Dedifferentiated amniotic fluid mesenchymal stem cell (primary cell): ENCODE measurements around the gene ING3.

Experiments
- DNase-seq: peaks from one replicate; pipeline ENCODE4 v3.0.0-alpha.2; 2016; ENCODE audit errors: extremely low spot score

ING3 gene

DNA sequence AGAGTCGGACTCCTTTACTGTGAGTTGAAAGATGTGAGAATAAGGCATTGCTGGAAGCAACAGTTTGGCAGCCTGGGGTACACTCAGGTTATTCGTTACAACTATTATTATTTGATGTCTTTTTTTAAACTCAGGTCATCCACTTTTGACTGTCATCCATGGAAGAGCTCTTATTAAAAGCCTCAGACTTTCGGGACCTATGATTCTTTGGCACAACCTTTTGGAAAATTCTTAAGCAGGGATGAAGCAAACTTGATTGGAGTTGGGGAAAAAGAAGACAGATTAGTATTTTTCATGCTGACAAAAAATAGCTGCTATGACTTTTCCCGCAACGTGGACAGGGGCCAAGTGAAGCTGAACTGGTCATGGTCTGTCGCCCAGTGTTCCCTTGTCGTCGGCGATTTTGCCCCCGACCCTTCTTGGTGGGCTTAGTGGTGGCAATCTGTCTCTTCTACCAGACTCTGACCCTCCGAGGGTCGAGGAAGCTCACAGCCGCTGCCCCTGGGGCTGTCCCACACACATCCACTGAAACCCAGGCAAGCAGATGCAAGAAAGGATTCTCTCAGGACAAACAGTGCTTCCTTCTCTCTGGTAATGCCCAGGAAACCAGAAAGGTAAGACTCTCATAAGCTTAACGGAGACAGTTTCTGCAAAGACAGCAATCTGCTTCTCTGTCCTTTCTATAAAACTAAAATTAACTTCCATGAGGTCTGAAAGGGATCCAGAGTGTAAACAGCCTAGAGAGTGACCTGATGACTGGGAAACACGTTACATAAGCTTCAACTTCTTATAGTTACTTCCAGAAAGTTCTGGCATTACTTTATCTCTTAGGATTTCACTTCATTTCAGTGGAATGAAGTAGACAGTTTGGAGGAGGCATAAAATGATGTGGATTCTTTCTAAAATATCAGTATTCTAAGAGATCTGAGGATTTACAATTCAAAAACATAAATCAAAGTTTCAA, 39.0 kb downstream of the ING3 start:
- DNase-seq = peak; percentile 48

DNA sequence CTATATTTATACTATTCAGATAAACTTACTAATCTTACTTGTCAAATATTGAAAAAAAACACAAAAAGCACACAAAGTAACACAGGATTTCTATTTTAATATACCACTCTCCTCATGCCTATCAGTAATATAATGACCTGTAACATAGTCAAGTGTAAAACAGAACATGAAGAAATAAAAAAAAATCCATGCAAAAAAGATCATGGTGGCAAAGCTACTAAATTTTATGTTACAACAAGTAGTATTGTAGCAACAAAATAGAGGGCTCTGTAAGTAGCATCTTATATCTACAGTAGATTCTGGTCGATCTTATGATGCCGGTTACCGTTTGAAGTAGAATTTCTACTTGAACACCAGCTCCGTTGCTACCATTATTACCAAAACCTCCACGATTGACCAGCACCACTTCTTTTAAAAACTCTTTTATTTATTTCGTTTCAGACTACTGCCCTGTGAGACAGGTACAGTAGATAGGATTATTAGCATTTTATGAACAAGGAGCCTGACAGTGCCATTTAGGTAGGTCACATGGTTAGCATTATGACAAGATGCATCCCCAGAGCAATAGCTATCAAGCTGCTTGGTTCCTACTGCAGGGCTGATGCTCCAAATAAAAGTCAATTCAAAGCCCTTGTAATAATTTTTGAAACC, 40.0 kb downstream of the ING3 start:
- DNase-seq = no peak

DNA sequence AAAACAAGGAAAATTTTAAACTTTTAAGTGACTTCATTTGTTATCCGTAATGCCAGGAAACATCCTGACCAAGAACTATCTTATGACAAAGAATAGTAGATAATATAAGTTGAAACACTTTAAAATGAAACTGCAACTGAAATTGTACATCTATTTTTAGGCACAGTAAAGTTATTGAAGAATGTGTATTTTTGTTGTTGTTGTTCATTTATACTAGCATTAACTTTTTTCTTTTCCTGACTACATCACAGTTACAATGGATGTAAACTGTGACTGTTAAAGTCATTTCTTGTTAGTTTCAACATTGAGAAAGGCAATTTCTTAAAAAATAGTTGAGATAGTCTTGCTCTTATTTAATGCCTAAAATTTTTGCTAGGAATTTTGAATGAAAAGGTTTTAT, 40.6 kb downstream of the ING3 start:
- peak; percentile 15 for DNase-seq

DNA sequence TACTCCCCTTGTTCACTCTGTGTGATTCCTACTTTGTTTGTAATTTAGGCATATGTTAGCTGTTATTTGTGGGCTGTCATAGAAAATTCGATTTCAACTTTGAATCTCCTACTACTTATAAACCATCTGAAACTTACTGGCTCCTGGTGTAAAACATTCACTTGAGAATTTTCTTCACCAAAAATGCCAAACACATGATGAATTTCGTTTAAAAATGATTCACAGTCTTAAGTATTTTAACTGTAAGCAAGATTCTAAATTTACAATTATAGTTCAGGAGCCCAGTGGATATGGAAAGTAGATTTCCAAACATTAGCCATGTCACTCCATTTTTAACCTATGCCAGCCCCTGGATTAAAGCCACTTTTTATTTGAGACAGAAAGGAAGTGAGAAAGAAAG, 41.0 kb downstream of the ING3 start:
- DNase-seq = peak; percentile 71

DNA sequence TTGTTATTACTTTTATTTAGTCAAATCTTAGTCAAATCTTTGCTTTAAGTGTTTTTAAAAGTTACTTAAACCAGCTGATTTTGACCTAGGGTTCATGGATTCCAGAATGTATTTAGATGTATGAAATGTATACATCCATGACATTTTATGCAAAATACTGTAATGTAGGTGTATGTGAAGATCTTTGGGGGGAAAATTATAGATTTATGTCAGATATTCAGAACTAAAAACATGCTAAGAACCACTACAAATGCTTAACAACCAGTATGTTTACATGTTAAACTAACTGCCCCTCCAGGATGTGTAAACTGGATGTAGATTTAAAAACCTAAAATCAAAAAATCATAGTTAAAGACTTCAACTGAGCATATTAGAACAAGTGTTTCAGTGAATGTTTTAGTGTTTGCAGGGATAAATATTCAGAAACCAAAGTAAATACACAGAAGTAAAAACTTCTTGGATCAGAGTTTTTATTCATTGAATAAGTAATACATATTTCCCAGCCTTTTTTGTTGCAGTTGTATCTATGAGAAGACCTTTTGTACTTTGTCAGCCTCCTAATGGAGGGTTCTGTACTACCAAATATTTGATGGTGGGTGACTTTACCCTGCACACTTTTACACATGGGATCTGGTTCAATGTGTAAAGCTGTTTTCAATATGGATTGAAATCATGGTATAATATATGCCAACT, 41.8 kb downstream of the ING3 start:
- DNase-seq = no peak

DNA sequence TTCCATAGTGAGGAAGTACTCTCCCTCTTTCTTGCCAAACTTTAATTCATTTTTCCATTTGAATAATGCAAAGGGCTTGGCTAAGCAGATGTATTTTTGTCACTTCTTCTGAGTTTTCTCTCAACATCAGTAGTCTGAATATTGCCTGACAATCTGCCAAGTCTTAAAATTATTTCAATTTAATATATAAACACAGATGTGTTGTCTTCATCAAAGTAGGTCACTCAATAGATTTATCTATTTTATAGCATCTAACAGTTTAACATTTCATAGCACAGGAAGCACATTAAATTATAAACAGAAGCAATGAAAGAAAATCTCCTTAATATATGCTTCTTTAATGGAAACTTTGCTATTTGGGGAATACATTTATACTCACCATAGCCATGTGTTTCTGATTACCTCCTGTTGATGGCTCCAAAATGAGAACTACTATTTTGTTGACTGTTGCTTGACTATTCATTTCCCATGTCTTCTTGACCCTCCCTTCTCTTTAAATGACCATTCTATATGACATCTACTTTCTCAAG, 42.5 kb downstream of the ING3 start:
- DNase-seq = peak; percentile 19

DNA sequence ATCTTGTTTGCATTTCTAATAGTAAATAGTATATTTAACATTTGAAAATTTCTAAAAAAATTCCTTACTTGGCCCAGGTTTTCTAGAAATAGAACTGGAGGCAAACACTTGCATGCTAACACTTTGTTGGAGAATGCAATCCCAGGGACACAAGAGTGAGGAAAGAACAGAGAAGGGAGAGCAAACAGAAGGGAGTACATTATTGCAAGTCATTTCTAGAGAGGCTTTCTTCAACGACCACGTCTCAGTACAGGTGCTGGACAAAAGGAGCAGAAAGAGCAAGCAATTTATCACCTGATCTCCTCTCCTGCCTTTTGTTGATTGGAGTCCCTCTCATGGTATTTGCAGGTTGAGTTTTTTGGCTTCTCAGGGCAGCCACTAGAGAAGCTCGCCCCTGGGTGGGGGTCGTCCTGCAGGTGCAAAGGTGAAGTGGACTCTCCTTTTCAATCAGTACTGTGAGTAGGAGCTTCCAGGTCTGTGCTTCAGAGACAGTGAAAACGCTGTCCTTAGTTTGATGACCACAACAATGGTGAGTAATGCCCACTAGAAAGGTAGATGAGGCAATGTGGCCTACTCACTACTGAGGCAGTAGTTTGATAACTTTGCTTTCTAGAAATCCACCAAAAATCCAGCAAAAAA, 43.1 kb downstream of the ING3 start:
- DNase-seq = peak; percentile 22

DNA sequence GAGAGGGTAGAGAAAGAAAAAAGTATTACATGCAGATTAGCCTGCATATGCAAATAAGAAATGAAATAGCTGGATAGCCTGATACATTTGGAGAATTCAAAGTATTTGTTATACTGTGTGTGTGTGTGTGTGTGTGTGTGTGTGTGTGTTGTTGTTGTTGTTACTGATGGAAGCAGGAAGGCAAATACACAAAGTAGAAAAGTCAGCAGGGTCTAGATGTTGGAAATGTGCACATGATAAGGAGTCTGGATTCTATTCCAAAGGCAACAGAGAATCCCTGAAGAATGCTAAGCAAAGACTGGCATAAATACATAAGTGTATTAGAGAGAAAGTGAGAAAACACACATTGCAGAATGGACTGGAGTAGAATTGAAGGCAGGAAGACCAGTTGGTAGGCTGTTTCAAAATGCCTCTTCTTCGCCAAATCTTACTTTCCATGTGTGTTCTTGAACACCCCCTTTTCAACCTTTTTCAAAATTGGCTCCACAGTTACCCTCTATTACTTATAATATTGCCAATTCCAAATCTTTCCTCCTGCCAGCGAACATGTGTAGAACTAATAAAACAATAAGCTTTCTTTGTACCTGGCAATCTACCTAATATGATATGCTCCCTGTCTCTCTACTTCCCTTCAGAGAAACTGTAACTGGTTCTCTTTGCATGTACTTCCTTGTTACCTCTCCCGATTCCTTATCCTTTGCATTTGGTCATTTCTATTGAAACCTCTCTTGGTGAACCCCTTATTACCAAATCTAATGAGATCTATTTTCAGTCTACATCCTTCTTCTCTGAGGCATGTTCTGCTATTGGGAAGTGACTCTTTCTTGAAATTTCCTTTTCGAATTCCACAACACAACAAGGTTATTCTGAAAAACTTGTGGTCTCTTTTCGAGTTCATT, 44.2 kb downstream of the ING3 start:
- no peak for DNase-seq

DNA sequence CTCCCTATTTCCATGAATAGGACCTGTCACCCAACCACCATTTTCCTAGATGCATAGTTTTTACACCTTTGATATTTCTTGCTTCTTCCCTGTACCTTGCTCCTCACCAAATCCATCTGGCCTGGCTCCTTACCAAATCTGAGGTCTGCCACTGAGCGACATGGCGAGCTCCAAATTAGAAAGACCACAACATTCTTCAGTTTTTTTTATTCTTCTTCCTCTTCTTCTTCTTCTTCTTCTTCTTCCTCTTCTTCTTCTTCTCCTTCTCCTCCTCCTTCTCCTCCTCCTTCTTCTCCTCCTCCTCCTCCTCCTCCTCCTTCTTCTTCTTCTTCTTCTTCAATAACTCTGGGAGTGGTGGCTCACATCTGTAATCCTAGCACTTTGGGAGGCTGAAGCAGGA, 45.1 kb downstream of the ING3 start:
- no peak for DNase-seq

DNA sequence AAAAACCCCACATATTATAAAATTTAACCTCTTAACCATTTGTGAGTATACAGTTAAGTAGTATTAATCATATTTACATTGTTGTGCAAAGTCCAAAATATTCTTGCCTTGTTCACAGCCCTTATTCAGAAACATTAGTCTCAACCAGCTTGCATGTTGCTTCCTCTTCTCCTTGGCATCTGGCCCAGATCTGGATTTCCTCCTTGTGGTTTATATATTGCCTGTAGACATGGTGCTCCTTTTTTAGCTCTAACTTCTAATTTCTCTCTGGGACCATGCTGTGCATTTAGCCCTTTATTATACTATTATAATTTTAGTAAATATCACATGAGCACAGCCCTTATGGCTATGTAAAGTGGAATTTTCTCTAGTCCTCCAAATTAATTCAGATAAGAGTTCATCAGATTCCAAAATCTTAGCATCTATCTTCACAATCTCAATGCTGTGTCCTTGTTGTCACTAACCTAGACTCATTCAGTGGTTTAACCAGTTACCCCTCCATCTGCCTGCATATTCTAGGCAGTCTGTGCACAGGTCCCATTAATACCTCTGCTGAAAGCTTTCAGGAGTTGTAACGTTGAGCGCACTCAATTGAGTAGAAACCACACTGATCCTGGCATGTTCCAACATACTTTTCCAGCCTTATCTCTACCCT, 45.9 kb downstream of the ING3 start:
- DNase-seq = peak; percentile 87

DNA sequence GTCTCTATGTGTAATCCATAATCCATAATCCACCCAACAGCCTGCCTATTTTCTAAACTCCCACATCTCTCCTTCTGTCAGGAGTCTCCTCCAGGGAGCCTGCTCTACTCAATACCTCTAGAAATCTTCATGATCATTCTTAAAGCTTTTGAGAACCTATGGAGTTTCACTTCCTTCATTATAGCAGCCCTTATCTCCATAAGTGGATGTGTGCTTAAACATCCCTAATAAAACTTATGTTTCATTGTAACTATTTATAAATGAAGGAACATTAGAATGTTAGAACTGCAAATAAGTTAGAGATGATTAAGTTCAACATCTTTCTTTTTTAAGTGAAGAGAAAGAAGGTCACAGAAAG, 46.4 kb downstream of the ING3 start:
- DNase-seq = no peak

DNA sequence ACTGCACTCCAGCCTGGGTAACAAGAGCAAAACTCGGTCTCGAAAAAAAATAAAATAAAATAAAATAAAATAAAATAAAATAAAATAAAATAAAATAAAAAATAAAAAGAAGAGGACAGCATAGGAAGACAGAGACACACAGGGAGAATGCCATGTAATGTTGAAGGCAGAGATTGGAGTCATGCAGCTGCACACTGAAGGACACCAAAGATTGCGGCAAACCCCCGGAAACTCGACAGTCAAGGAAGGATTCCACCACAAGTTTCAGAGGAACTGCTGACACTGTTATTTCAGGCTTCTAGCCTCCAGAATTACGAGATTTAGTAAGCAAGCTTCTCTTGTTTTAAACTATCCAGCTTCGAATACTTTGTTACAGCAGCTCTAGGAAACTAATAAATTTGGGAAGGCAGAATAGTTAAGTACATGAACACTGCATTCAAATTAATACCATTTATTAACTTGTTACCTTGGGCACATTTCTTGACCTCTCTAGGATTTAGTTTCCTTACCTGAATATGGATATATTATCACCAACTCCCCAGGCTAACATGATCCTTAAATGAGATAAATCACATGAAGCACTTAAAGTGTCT, 47.4 kb downstream of the ING3 start:
- DNase-seq = no peak

DNA sequence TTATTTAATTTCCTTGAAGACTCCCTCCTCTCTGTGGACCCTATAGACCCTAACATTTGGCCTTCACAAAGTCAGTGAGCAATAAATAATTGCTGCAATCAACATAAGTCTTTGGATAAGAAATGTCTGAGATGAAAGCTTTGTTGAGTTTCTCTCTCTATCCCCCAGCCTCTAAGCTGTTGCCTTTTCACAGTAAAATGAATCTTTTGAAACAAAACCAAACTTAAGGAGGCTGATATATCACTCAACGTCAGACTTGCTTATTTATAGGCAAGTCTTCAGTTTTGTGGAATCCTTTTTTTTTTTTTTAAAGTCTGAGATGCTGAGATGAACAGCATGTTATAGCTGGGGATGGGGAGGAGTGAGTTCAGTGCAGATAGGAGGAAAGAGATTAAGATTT, 47.9 kb downstream of the ING3 start:
- no peak for DNase-seq

DNA sequence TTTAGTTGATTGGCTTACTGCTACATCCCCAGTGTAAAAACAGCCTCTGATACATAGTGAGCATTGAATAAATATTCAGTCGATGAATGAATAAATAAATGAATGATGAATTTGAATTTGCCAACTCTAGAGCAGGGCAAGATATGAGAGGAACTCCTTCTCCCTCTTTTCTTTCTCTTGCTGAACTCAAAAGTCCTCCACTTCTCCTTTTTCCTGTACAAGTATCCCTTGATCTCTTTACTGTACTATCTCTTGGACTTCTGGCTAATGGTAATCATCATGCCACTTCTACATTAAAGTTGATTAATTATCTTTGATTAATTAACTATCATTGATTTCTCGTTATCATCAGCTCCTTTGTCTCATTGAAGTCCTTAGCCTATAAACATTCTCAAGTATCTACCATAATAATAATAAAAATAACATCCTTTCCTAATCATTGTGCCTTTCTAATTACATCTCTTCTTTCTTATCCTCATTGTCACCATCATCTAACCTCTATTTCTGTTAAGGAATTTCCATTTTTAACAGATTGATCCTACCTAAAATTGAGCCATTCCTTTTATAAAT, 48.5 kb downstream of the ING3 start:
- DNase-seq = no peak

DNA sequence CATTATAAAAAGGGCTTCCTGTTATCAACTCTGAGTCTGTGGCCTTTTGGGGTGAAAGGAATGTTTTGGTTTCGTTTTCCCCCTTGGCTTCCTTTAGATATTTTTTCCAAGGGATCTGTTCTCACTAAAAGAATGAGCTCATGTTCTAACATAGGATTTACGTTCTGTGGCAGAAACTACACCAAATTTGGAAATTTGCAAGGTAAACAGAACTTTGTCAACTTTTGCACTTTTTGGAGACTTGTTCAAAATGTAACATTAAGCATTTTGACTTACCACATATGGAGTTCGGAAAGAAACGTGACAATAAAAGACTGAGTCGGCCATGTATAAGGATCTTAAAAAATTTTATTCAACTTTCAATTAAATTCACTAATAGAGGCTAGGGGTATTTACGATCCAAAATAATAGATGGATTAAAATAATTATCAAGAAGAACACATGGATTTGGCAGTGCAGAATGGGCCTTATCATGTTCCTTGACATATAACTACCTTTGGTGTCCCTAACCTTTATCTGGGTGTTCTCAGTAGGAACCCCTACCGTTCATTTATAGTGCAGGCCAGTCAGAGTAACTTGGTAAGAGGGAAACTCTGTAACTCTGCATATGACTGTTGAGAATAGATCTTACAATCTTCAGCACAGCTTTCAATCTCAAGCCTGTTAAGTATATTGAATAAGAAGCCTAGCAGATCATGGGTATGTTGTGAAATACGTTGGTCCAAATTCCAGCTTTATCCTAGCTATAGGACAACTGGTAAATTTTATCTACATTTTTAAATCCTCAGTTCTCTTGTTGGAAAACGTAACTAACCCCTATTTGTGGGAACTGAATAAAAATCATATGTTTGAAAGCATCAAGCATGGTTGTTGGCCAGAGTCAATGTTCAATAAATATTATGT, 49.8 kb downstream of the ING3 start:
- peak; percentile 67 for DNase-seq

DNA sequence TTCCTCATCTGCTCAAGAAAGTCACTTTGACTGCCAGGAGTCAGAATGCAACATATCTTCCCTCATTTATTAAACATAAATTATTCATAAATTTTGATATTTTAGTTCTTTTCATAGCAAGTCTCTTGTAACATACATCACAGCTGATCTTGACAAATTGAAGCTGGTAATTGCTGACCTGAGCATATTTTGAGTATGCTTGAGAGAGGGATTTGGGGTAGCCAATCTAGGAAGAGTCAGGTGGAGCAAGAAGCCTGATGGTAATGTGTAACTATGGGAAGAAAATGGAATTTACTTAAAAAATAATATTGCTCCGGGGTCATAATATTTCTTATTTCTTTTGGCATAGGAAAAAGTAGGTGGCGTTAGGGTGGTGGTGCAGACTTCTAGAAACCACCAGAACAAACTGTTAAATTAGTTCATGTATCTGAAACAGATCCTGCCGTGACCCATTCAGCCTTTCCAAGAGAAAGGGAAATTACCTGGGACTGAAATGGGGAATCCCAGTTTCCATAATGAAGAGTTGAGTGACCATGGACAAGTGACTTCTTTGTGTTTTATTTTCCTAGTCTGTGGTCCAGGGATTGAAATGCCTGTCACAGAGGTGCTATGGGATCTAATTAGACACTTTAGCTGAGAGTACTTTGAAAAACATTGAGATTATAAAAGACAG, 50.8 kb downstream of the ING3 start:
- DNase-seq = no peak

DNA sequence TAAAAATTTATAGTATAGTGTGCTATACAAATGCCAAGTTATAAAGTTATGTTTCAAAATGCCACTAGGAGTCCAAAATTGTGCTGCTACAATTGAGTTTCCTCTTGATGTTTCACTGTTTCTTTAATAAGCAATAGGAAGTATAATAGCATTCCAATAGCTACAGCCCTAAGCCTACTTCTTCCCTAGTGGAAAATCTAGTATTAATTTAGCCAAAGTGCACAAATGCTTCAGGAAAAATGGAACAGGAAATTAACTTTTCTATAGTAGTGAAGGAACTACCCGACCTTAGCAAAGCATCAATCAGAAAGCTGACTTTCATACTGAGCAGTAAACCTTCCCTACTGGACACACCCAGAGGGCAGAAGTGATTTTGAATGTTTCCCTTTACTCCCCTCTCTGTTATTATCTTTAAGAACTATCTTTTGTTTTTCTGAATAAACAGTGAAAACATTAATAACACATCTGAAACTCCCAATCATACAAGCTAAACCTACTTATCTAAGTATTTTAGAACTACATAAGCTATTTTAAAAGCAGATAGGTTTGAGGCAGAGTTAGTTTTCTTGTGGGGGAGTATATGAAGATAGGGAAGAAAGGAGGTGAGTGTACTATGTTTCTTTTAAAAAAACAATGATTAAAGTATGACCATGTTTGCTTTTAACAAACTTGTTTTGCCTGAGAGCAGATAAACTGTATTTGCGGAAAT, 51.6 kb downstream of the ING3 start:
- no peak for DNase-seq
